Measurements from ENCODE around the gene ARHGDIA.

DNA sequence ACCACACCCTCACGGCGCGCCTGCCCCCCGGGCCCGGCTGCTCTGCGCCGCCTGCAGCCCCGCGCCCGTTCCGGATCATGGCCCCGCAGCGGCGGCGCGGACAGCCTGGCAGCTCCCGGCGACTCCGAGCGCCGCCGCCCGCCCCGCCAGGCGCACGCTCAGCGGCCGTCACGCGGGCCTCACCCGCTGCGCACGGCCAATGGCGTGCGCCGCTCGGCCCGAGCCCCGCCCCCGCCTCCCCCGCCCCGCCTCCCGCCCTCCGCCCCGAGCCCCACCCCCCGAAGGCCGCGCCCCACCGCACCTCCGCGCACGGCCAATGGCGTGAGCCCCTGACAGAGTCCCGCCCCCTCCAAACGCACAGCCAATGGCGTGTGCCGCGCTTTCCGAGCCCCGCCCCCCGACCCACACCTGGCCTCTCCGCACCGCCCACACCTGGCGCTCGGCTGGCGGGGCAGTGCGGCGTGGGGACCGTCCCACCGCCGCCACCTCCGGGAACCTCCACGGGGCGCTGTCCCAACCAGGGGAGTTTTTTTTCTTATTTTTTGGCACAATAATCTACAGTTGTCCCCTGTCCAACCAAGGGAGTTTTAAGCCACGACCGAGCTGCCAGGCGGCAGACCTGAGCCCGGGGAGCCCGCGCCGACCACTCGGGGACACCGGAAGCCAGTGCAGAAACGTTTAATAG, 40.3 kb upstream of the ARHGDIA start, which contains the start of gene PCYT2:
- TF ChIP-seq POLR2A (IDR thresholded peaks at IDR 0.05) (no peak), CTCF (IDR thresholded peaks at IDR 0.05 in 8 of 11, conservative IDR thresholded peaks at IDR 0.05 in 3 of 11) (peak in 3 of 11 experiments; percentile 12 to 22 (median 18)), POLR2AphosphoS5 (IDR thresholded peaks at IDR 0.05) (peak; percentile 49 to 74 (median 57))
